HG02571 (cell line): ENCODE data around the gene NLRP9.

Experiments used
- ATAC-seq: cut with Tn5 transposase; IDR thresholded peaks from one replicate; pipeline ENCODE4 v1.9.1; 2021; ENCODE audit warnings: mild to moderate bottlenecking, moderate library complexity; ENCODE audit not compliant: unreplicated experiment

The NLRP9 gene

DNA sequence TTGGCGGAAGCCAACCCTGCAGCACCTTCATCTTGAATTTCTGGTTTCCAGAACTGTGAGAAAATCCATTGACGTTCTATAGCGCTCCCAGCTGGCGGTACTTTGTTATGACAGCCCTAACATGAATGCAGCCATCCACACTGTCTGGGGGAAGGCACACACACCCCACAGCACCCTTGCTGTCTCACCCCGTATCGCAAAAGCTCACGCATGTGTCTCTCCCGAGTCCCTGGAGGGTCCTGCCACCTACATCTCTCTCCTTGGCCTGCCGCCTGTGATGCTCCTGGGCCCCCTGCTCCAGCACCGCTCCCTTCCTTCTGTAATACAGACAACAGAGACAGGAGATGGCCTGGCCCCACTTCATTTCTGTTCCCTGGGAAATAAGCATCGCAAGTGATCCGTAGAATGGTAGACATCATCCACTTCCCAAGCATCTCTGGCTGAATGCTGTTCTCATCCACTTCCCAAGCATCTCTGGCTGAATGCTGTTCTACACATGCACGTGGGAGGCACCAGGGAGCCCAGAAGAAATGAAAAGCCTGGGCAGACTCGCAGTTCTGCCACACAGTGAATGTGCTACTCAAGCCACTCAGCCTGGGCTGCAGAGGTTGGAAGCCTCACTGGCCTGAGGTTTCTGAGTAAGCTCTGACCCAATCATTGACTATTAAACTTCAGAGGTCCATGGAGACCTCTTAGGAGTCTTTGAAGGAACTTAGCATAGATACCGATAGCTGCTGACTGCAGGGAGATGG is 33.5 kb downstream of the NLRP9 start:
- ATAC-seq, result no peak

DNA sequence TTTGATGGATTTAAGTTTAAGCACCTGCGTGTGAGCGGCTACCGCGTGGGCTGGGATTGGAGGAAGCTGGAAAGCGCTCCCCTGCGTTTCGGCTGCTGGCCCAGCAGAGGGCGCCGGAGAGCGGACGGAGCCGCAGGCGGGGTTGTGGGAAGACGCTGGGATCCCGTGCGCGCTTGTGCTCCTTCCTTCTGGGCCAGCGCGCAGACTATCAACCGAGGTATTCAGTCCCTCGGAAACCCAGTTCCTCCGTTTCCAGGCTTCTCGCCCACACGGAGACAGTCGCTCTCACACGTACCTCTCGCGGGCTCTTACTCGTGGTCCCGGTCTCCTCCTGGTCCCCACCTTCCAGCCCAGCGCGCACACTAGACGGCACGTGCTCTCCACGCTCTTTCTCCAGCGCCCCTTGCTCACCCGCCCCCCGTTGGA is 34.4 kb downstream of the NLRP9 start:
- no peak for ATAC-seq

DNA sequence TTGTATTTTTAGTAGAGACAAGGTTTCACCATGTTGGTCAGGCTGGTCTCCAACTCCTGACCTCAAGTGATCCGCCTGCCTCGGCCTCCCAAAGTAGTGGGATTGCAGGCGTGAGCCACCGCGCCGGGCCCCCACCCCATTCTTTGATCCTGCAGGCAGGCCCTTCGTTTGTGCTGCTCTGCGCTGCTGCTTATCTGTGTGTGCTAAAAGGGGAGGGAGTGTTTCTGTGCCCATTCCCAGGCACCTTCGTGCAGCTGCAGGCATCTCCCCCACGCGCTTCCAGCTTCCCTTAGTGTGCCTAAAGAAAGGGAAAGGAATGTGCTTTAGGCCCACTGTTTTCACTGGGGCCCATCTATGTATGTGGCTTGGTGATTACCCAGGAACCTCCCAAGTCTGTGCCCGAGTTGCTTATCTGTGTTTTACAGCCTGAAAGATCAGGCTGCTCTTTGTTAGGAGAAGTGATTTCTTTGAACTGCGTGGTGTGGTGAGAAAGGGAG is 36.0 kb downstream of the NLRP9 start:
- ATAC-seq, result no peak

DNA sequence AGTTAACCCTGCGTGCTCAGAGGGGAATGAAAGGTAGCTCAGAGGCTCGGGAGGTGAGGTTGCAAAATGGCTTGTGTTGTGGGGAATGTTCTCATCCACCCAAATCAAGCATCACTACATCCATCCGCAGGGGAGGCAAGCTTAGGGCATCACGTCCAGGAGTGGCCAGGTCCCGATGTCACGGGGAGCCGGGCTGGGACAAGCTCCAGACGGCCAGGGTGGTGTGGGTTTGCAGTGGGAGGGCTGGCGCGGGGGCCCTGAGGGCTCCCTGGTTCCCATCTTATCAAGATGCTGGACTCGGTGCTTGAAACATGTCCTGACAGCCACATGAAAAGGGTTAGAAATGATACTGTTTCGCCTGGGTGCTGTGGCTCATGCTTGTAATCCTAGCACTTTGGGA is 37.4 kb downstream of the NLRP9 start:
- no peak for ATAC-seq

DNA sequence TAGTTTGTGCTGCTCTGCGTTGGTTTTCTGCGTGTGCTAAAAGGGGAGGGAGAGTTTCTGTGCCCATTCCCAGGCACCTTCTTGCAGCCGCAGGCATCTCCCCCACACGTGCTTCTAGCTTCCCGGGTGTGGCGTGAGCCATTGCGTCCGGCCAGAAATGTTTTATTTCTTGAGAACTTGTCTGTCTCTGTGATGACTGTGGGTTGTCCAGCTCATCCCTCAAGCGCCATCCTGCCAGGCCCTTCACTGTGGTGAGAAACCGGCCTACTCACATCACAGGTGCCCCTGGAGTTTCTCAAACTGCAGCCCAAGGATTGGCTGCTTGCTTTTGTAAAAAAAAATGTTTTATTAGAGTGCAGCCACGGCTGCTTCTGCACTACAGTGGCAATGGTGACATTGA is 39.0 kb downstream of the NLRP9 start:
- no peak for ATAC-seq

DNA sequence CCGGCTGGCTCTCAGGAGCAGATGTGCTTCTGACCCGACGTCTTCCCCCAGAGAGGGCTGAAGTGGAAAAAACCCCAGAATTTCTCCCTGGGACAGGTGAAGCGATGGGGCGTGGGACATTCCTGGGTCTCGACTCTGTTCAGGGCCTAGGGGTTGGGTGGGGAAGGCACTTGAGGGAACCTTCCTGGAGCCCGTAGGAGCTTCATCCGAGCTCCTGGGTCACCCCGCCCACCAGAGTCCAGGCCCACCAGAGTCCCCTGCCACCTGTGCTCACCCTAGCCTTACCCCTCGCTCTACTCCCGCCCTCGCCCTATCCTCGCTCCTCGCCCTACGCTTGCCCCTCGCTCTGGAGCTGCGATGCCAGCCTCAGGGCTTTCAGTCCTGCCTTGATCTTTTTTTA is 39.9 kb downstream of the NLRP9 start:
- ATAC-seq, result no peak

DNA sequence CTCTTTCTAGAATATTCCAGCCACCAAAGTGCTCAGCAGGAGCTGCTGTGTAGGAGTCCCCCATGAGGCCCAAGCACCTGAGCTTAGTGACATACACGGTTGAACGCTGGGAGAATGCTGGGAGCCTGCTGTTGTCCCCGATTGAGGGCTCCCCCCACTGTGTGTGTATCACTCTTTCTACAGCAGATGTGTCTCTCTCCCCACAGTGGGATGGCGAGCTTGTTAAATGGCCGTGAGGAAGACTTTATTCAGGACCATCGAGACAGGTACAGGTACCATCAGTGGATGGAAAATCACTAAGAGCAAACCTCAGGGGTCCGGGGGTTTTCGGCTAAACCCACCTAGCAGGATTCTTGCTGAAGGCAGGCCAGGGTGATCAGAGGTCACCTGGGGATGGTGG is 40.5 kb downstream of the NLRP9 start:
- ATAC-seq, result no peak

DNA sequence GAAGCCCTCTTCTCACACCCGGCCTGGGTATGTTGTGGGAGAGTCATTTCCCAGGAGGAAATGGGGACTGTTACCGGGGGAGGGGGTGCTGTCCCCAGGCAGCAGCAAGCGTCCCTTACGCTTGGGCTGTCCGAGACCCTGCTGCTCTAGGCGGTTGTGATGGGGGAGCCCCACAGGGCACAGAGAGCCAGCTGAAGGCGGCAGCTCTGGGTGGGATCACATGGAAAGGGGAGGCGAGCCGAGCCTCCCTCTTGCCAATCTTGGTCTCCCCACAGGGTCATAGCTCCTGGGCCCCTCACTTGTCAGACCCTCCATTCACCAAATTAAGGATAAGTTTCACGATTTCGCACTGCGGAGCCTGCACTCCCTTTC is 41.1 kb downstream of the NLRP9 start:
- ATAC-seq, result no peak

DNA sequence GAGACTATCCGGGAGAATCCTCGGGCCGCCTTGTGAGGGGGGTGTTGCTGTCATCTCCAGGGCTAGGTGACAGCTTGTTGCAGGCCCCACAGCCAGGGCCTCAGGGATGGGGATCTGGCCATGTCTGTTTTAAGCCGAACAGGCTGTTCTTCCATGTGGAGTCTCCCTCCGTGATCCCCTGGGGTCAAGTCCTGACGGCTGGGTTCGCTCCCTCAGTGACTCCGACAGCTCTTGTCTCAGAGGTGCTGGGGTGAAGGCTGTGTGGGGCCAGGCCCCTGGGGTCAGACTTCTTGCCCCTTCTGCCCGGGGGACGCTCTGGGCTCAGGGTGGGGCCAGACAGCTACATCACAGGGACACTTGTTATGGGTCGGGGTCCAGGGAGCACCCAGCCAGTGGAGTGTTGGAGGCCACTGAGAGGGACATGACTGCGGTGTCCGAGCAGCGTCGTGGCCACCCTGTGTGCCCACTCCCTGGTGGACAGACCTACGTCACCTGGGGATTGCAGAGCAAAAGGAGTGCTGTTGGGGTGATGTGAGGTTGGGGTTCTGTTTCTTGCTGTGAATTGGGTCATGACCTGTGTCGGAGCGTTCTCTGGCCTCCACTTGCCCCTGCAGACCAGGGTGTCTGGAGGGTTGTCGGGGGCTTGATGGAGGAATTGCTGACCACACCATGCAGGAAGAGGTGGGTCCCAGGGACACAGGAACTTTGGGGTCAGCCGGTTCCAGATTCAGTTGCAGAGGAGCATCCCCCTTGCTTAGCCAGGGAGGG is 41.7 kb downstream of the NLRP9 start:
- no peak for ATAC-seq

DNA sequence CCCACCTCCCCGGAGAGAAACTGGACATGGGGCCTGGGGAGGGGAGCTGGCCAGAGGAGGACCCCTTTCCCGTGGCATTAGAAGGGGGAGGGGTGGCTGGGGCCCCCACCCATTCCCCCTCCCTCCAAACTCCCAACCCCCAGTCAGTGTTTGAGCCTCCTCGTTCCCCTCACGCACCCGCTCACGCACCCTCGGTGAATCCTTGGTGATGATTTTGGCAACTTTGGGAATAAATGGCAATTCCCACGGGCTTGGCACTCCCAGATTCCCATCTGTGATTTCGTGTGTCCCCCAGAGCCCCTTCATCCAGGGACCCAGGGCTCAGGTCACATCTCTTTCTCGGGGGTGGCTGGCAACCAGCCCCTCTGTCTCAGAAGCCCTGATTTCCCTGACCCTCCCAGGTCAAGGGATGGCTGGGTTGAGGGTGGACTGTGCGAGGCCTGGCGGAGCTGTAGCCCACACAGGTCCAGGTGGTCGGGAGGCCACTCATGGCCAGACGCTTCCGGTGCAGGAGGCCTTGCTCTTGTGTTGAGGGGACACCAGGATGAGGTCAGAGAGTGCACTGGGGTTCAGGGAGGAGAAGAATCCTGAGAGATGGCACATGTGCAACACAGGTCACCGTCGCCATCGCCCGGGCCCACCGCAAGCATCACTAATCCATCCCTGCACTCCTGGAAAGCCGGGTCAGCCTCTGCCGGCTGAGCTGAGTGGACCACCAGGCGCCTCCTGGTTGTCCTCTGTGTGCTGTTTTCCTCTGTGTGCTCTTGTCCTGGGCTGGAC is 42.5 kb downstream of the NLRP9 start:
- no peak for ATAC-seq

DNA sequence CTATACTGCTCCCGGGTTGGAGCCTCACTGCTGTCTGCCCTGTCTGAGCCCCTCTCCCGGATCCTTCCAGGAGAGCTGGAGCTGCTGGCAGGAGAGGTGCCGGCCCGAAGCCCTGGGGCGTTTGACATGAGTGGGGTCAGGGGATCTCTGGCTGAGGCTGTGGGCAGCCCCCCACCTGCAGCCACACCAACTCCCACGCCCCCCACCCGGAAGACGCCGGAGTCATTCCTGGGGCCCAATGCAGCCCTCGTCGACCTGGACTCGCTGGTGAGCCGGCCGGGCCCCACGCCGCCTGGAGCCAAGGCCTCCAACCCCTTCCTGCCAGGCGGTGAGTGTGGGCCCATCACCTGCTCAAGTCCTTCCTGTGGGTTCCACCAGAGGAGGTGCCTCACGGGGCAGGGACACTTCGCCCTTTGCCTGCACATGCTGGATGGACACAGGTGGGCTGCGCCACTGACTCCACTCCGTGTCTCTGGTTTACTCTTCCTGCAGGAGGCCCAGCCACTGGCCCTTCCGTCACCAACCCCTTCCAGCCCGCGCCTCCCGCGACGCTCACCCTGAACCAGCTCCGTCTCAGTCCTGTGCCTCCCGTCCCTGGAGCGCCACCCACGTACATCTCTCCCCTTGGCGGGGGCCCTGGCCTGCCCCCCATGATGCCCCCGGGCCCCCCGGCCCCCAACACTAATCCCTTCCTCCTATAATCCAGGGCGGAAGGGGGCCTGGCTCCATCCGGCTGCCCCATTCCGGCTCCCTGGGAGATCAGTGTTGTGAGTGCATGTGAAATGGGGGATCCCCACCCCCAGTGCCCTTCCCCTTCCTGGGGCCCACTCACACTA is 43.3 kb downstream of the NLRP9 start:
- no peak for ATAC-seq

DNA sequence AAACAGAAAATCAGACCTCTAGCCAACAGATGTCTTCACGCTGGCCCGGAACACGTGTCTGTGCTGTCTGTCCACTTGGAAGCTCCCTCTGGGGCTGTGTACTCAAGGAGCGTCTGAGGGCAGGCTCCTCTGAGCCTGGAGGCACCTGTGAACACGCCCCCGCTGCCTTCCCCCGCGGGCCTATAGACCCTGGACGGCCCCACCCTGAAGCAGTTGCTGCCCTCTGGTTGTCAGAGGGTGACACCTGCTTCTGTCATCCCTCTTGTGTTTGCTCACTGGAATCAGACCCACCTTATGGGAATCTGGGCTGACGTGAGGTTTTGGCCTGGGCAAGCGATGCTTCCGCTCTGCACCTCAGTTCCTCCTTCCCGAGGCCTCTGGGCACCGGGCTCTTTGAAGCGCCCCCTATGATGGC is 44.0 kb downstream of the NLRP9 start:
- no peak for ATAC-seq

DNA sequence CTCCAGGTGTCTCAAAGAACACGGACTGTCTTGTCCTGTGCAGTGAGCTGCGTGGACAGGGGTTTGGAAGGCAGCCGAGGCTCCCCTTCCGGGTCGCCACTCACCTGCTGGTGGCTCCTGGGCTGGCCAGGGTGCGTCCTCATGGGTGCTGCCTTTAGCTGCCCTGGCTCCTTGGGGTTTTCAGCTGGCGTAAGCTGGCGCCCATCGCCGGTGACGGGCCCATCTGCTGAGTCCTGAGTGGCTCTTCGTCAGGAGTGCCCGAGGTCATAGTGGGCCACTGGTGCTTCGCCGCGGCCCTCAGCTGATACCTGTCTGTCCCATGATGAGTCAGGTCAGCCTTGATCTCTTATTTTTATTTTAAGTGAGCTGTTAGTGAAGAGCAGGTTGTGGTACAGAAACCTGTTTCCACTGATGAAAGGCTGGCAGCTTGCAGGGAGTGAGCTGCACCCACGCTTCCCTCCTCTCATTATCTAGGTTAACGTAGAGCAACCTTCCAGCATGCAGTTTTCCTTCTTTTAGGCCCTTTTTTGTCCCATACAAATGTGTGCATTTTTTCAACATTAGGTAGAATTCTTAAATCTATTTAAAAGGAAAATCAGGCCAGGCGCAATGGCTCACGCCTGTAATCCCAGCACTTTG is 44.7 kb downstream of the NLRP9 start:
- no peak for ATAC-seq

DNA sequence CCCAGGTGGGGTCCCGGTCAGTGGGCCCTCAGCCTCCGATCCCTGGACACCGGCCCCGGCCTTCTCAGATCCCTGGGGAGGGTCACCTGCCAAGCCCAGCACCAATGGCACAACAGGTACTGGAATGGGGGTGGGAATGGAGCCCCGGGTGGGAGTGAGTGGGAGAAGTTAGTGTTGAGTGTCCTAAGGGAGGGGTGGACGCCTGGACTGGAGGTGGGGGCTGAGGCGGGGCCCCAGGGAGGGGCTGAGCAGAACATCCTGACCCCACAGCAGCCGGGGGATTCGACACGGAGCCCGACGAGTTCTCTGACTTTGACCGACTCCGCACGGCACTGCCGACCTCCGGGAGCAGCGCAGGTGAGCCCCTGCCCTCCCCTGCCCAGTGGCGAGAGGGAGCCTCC is 45.5 kb downstream of the NLRP9 start:
- no peak for ATAC-seq

DNA sequence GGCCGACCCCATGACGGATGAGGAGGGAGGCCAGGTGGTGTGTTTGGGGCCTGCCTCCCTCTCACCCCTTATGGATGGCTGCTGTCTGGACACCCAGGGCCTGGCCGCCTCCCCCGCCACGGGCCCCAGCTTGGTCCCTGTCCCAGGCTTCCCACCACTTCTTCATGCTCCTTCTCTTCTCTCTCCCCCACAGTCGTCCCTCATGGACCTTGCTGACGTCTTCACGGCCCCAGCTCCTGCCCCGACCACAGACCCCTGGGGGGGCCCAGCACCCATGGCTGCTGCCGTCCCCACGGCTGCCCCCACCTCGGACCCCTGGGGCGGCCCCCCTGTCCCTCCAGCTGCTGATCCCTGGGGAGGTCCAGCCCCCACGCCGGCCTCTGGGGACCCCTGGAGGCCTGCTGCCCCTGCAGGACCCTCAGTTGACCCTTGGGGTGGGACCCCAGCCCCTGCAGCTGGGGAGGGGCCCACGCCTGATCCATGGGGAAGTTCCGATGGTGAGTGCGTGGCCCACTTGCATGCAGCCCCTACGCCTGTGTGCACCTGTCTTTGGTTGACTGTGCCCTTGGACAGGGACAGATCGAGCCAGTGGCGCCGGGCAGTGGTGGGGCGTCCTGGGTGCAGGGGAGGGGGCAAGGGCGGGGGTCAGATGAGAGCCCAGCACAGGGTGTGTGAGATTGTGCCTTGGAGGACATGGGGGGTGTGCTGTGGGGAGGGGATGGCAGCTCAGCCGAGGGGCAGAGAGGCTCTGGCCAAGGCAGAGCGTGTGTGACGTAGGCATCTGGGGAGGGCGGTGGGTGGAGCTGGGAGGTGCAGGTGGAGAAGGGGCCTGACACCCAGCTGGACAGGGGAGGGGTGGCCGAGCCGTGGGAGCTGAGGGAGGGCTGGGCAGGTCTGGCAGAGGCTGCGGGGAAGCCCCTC is 46.4 kb downstream of the NLRP9 start:
- no peak for ATAC-seq

DNA sequence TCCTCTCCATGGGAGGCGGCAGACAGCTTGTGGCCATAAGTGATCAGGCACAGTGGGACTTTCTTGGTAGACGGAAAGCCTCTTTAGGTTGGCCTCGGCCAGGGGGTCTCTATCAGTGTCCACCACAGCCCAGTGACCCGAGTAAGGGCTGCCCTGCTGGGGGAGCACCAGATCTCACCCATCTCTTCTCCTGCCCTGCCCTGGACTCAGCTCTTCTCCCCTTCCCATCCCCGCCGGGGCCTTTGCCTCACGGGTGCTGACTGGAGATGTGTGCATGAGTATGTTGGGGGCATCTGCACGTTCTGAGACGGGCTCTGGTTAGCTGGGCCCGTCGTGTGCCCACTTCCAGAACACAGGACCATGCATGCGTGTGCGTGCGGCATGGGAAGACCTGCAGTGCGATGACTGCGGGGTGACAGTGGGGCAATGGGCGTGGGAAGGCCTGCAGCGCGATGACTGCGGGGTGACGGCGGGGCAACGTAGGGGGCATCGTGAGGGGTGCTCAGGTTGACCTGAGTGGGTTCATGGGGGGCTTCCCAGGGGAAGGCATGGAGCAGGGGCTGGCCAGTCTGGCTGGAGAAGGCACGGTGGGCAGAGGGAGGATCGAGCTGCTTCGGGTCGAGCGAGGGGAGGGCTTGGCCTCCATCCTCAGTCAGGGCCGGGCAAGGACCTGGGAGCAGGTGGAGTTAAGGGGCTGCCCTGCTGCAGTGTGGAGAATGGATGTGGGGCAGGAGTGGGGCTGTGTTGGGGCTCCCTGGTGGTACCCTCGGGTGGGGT is 47.2 kb downstream of the NLRP9 start:
- ATAC-seq, result no peak

DNA sequence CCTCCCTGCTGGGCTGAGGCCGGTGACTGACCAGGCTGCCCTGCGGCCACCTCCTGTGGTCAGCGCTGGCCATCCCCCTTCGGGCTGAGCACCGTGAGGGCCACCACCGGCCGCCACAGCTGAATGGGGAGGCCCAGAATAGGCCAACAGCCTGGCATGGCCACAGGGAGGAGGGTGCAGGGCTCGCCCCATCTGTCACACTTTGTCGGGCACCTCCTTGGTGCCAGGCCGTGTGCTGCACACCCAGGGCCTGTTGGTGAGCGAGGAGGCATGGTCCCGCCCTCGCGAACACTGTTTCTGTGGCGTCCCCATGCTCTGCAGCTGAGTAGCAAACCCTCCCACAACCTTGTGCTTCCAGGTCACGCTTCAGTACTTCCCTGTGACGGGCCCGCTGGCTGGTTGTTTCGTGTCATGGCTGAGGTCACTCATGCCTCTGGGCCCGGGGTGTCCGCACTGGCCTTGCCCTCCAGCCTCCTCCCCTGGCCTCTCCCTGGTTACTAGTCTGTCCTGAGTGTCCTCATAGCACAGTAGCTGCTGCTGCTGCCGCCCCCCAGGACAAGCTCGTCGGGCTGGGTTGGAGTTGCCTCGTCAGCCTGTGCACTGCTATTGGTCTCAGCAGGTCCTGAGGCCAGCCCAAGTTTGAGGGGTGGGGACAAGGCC is 48.0 kb downstream of the NLRP9 start:
- ATAC-seq, result no peak
